ENCODE data around the gene TRPV4.

GRCh38 chr12:109818253-109818652 lies 14.9 kb downstream of the TRPV4 start:
- TF ChIP-seq CTCF (conservative IDR thresholded peaks at IDR 0.05 in 1 of 2, IDR thresholded peaks at IDR 0.05 in 1 of 2; ENCODE audit: extremely low read depth in 1 of 2, insufficient read depth in 1 of 2, low read depth in 1 of 2, low read length in 2 of 2), result no peak
- TF ChIP-seq EZH2 (IDR thresholded peaks at IDR 0.05; ENCODE audit: borderline replicate concordance, low read length), result no peak

Measured in mammary epithelial cell (primary cell).